ENCODE measurements around the gene MANSC4.
"Not testable (repeated sequence)": the region's sequence is repeated elsewhere in the genome, so short reads cannot be mapped to it uniquely, and the experiment has no call there.

The MANSC4 gene

GRCh38 chr12:27762757-27763156 lies 17.3 kb downstream of the MANSC4 start:
- Histone ChIP-seq H3K27me3 (ENCODE audit: control insufficient read depth in 1 of 2, insufficient read depth in 2 of 2, low read length in 2 of 2) (no peaks in the 10 kb centered on the region), H3K9me3 (ENCODE audit: control insufficient read depth in 1 of 2, low read length in 2 of 2) (no peaks in the 10 kb centered on the region), H3K9ac (ENCODE audit: low read depth in 1 of 2, low read length in 2 of 2) (no peak overlapping the region), H3K27ac (ENCODE audit: low read depth, low read length) (no peak overlapping the region), H3K36me3 (ENCODE audit: control insufficient read depth in 1 of 2, insufficient read depth in 2 of 2, low read length in 2 of 2) (no peaks in the 10 kb centered on the region), H3K4me1 (ENCODE audit: control insufficient read depth in 1 of 2, insufficient read depth in 2 of 2, low read length in 2 of 2) (no peaks in the 10 kb centered on the region), H3K4me3 (ENCODE audit: low read depth in 1 of 2, low read length in 2 of 2) (no peak overlapping the region)

GRCh38 chr12:27756670-27757195 lies 23.3 kb downstream of the MANSC4 start:
- no peaks in the 10 kb centered on the region for H3K27me3 ChIP-seq (ENCODE audit: control insufficient read depth in 1 of 2, insufficient read depth in 2 of 2, low read length in 2 of 2)
- no peak overlapping the region for H3K27ac ChIP-seq (ENCODE audit: low read depth, low read length)
- H3K4me1 ChIP-seq (ENCODE audit: control insufficient read depth in 1 of 2, insufficient read depth in 2 of 2, low read length in 2 of 2) = peaks cover 0 to 11% of the 10 kb centered on the region in 2 donors
- no peak overlapping the region for H3K4me3 ChIP-seq (ENCODE audit: low read depth in 1 of 2, low read length in 2 of 2)
- no peaks in the 10 kb centered on the region for H3K9me3 ChIP-seq (ENCODE audit: control insufficient read depth in 1 of 2, low read length in 2 of 2)
- H3K9ac ChIP-seq (ENCODE audit: low read depth in 1 of 2, low read length in 2 of 2) = no peak overlapping the region
- peaks cover 5 to 14% of the 10 kb centered on the region in 2 donors for H3K36me3 ChIP-seq (ENCODE audit: control insufficient read depth in 1 of 2, insufficient read depth in 2 of 2, low read length in 2 of 2)

DNA sequence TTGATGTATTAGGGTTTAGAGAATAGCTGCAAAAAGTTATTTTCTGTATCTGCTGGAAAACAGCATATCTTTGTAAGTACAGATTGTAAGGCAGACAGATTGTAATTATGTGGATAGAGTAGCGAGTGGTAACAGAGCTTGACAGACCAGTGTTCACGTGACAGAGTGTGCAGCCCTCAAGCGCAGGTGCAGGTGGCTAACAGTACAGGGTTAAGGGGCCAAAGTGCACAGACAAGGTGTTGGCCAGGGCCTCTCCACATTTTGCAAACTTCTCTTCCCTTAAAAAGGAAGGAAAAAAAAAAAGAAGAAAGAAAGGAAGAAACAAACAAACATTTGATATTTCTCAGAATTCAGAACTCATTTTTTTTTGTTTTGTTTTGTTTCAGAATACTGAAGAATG lies 25.2 kb downstream of the MANSC4 start:
- peaks cover 5 to 14% of the 10 kb centered on the region in 2 donors for H3K36me3 ChIP-seq (ENCODE audit: control insufficient read depth in 1 of 2, insufficient read depth in 2 of 2, low read length in 2 of 2)
- no peaks in the 10 kb centered on the region for H3K9me3 ChIP-seq (ENCODE audit: control insufficient read depth in 1 of 2, low read length in 2 of 2)
- H3K27me3 ChIP-seq (ENCODE audit: control insufficient read depth in 1 of 2, insufficient read depth in 2 of 2, low read length in 2 of 2) = no peaks in the 10 kb centered on the region
- peaks cover 2 to 11% of the 10 kb centered on the region in 2 donors for H3K4me1 ChIP-seq (ENCODE audit: control insufficient read depth in 1 of 2, insufficient read depth in 2 of 2, low read length in 2 of 2)
- no peak overlapping the region for H3K4me3 ChIP-seq (ENCODE audit: low read depth in 1 of 2, low read length in 2 of 2)
- no peak overlapping the region for H3K27ac ChIP-seq (ENCODE audit: low read depth, low read length)
- H3K9ac ChIP-seq (ENCODE audit: low read depth in 1 of 2, low read length in 2 of 2) = no peak overlapping the region

DNA sequence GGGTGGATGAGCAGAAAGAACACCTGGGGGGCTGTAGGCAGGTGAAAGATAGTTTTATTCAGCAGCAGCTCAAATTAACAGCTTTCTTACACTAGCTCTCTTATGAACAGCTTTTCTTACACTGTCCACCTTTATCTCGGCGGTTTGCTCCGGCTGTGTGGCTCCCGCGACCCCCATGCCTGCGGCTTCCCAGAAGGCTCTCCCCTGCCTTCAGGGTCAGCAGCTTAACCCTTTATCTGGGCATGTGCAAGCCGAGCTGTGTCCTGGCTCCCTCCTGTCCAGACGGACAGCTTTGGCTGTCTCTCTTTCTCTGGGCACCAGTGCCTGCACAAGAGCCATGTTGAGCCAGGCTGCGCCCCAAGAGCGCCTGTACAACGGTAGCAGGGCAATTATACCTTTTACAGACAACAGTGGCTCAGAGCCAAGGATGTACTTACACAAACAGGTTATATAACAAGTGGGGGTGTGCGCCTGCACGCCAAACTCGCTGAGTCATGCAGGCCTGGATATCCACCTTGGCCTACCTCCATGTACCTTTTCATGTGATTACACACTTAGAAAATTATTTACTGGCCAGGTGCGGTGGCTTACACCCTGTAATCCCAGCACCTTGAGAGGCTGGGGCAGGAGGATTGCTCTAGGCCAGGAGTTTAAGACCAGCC lies 28.5 kb downstream of the MANSC4 start:
- Histone ChIP-seq H3K27ac (ENCODE audit: low read depth, low read length) (no peak overlapping the region), H3K4me3 (ENCODE audit: low read depth in 1 of 2, low read length in 2 of 2) (no peak overlapping the region), H3K4me1 (ENCODE audit: control insufficient read depth in 1 of 2, insufficient read depth in 2 of 2, low read length in 2 of 2) (peaks cover 2 to 19% of the 10 kb centered on the region in 2 donors), H3K9me3 (ENCODE audit: control insufficient read depth in 1 of 2, low read length in 2 of 2) (no peaks in the 10 kb centered on the region), H3K36me3 (ENCODE audit: control insufficient read depth in 1 of 2, insufficient read depth in 2 of 2, low read length in 2 of 2) (peaks cover 5 to 10% of the 10 kb centered on the region in 2 donors), H3K27me3 (ENCODE audit: control insufficient read depth in 1 of 2, insufficient read depth in 2 of 2, low read length in 2 of 2) (no peaks in the 10 kb centered on the region), H3K9ac (ENCODE audit: low read depth in 1 of 2, low read length in 2 of 2) (no peak overlapping the region)

DNA sequence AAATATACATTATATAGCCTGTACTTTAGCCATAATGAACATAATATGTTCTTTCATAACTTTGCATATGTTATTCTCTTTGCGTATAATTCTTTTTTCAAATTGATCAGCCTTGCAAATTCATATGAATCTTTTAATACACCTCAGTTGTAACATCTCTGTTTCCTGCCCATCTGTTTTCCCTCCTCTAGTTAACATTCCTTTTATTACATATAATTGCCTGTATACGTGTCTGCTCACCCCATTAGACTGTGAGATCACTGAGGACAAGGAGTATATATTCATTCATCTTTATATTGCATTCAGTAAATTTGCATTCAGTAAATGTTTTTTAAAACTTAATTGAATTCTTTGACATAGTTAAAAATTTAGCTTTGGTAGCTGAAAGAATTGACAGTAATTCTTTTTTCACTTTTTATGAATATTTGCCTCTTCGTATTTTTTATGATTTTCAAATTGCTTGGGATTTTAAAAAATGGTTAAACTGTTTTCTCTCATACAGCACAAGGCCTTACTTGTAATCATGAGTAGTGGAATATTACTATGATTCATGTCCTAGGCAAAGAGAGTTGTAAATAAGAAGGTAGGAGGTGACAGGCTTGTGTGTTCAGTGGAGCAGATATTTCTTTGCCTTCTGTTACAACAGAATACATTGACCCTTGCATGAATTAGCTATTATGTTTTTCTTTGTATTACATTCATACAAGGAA lies 32.8 kb downstream of the MANSC4 start:
- Histone ChIP-seq H3K27ac (ENCODE audit: low read depth, low read length) (no peak overlapping the region), H3K9me3 (ENCODE audit: control insufficient read depth in 1 of 2, low read length in 2 of 2) (no peaks in the 10 kb centered on the region), H3K36me3 (ENCODE audit: control insufficient read depth in 1 of 2, insufficient read depth in 2 of 2, low read length in 2 of 2) (peaks cover 2 to 15% of the 10 kb centered on the region in 2 donors), H3K4me1 (ENCODE audit: control insufficient read depth in 1 of 2, insufficient read depth in 2 of 2, low read length in 2 of 2) (peaks cover 2 to 12% of the 10 kb centered on the region in 2 donors), H3K4me3 (ENCODE audit: low read depth in 1 of 2, low read length in 2 of 2) (no peak overlapping the region), H3K9ac (ENCODE audit: low read depth in 1 of 2, low read length in 2 of 2) (no peak overlapping the region), H3K27me3 (ENCODE audit: control insufficient read depth in 1 of 2, insufficient read depth in 2 of 2, low read length in 2 of 2) (no peaks in the 10 kb centered on the region)

DNA sequence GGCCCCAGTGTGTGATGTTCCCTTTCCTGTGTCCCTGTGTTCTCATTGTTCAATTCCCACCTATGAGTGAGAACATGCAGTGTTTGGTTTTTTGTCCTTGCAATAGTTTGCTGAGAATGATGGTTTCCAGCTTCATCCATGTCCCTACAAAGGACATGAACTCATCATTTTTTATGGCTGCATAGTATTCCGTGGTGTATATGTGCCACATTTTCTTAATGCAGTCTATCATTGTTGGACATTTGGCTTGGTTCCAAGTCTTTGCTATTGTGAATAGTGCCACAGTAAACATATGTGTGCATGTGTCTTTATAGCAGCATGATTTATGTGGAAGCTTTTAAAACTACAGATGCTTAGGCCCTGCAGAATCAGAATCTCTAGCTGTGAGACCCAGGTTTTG lies 34.3 kb downstream of the MANSC4 start:
- peaks cover 2 to 19% of the 10 kb centered on the region in 2 donors for H3K36me3 ChIP-seq (ENCODE audit: control insufficient read depth in 1 of 2, insufficient read depth in 2 of 2, low read length in 2 of 2)
- not testable (repeated sequence) for H3K9ac ChIP-seq (ENCODE audit: low read depth in 1 of 2, low read length in 2 of 2); H3K4me1 ChIP-seq (ENCODE audit: control insufficient read depth in 1 of 2, insufficient read depth in 2 of 2, low read length in 2 of 2); H3K27me3 ChIP-seq (ENCODE audit: control insufficient read depth in 1 of 2, insufficient read depth in 2 of 2, low read length in 2 of 2); H3K4me3 ChIP-seq (ENCODE audit: low read depth in 1 of 2, low read length in 2 of 2); H3K9me3 ChIP-seq (ENCODE audit: control insufficient read depth in 1 of 2, low read length in 2 of 2); H3K27ac ChIP-seq (ENCODE audit: low read depth, low read length)

GRCh38 chr12:27743601-27744000 lies 36.4 kb downstream of the MANSC4 start:
- no peak overlapping the region for H3K9ac ChIP-seq (ENCODE audit: low read depth in 1 of 2, low read length in 2 of 2)
- H3K4me1 ChIP-seq (ENCODE audit: control insufficient read depth in 1 of 2, insufficient read depth in 2 of 2, low read length in 2 of 2) = peaks cover 0 to 7% of the 10 kb centered on the region in 2 donors
- peaks cover 2 to 35% of the 10 kb centered on the region in 2 donors for H3K36me3 ChIP-seq (ENCODE audit: control insufficient read depth in 1 of 2, insufficient read depth in 2 of 2, low read length in 2 of 2)
- H3K9me3 ChIP-seq (ENCODE audit: control insufficient read depth in 1 of 2, low read length in 2 of 2) = no peaks in the 10 kb centered on the region
- H3K27me3 ChIP-seq (ENCODE audit: control insufficient read depth in 1 of 2, insufficient read depth in 2 of 2, low read length in 2 of 2) = no peaks in the 10 kb centered on the region
- no peak overlapping the region for H3K27ac ChIP-seq (ENCODE audit: low read depth, low read length)
- H3K4me3 ChIP-seq (ENCODE audit: low read depth in 1 of 2, low read length in 2 of 2) = no peak overlapping the region

DNA sequence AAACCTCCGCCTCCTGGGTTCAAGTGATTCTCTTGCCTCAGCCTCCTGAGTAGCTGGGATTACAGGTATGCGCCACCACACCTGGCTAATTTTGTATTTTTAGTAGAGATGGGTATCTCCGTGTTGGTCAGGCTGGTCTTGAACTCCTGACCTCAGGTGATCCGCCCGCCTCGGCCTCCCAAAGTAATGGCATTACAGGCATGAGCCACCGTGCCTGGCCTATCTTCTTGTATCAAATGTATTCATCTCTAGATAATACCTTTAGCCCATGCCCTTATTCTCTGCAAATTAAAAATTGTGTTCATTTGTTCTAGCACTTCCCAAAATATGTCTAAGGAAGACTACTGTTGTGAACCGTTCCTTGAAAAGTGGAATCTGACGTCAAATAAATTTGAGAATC lies 45.7 kb downstream of the MANSC4 start:
- H3K9ac ChIP-seq (ENCODE audit: low read depth in 1 of 2, low read length in 2 of 2); H3K9me3 ChIP-seq (ENCODE audit: control insufficient read depth in 1 of 2, low read length in 2 of 2); H3K4me1 ChIP-seq (ENCODE audit: control insufficient read depth in 1 of 2, insufficient read depth in 2 of 2, low read length in 2 of 2); H3K27me3 ChIP-seq (ENCODE audit: control insufficient read depth in 1 of 2, insufficient read depth in 2 of 2, low read length in 2 of 2); H3K27ac ChIP-seq (ENCODE audit: low read depth, low read length); H3K4me3 ChIP-seq (ENCODE audit: low read depth in 1 of 2, low read length in 2 of 2): not testable (repeated sequence)
- peaks cover 5 to 25% of the 10 kb centered on the region in 2 donors for H3K36me3 ChIP-seq (ENCODE audit: control insufficient read depth in 1 of 2, insufficient read depth in 2 of 2, low read length in 2 of 2)

DNA sequence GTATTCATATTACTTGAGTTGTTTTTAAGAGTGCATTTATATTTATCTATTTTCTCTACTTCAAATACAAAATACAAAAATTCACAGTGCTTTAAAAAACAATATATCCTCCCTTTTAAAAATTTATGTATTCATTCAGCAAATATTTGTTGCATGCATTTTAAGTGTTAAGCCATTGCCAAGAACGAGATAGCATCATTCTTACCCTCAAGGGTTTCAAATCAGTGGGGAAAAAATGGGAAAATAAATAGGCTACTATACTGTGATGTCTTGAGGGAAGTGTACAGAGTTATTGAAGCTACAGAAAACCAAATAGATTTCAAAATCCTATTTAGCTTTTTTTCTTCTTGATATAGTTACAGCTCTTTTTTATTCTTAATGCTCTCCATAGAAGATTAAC lies 46.2 kb downstream of the MANSC4 start:
- no peak overlapping the region for H3K4me3 ChIP-seq (ENCODE audit: low read depth in 1 of 2, low read length in 2 of 2)
- H3K9me3 ChIP-seq (ENCODE audit: control insufficient read depth in 1 of 2, low read length in 2 of 2) = no peaks in the 10 kb centered on the region
- H3K27me3 ChIP-seq (ENCODE audit: control insufficient read depth in 1 of 2, insufficient read depth in 2 of 2, low read length in 2 of 2) = no peaks in the 10 kb centered on the region
- peaks cover 5 to 23% of the 10 kb centered on the region in 2 donors for H3K36me3 ChIP-seq (ENCODE audit: control insufficient read depth in 1 of 2, insufficient read depth in 2 of 2, low read length in 2 of 2)
- no peak overlapping the region for H3K27ac ChIP-seq (ENCODE audit: low read depth, low read length)
- H3K9ac ChIP-seq (ENCODE audit: low read depth in 1 of 2, low read length in 2 of 2) = no peak overlapping the region
- H3K4me1 ChIP-seq (ENCODE audit: control insufficient read depth in 1 of 2, insufficient read depth in 2 of 2, low read length in 2 of 2) = no peaks in the 10 kb centered on the region

DNA sequence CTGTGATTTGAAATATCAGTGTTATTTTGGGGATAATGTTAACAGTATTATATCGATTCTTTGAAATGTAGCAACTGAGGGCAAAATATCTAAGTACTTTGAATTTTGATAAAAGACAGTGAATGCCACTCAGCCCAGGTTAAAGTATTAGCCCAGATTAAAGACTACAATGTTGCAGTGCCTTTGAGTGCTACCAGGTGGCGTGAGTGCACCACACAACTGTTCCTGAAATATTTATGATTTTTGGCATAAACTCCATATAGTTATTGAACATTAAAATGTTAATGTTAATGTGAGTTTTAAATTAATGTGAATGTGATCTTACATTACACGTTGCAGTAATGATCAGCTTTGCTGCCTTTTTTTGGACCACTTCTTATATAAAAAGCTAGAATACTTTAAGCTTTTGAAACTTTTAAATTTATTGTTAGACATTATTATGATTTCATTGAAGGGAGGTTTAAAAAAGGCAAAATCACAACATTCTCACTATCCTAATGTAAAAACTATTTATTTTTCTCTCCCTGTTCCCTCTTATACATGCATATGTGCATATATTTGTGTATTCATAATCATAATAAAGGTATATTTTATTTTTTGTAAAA lies 46.9 kb downstream of the MANSC4 start:
- Histone ChIP-seq H3K4me1 (ENCODE audit: control insufficient read depth in 1 of 2, insufficient read depth in 2 of 2, low read length in 2 of 2) (no peaks in the 10 kb centered on the region), H3K27ac (ENCODE audit: low read depth, low read length) (no peak overlapping the region), H3K9me3 (ENCODE audit: control insufficient read depth in 1 of 2, low read length in 2 of 2) (no peaks in the 10 kb centered on the region), H3K27me3 (ENCODE audit: control insufficient read depth in 1 of 2, insufficient read depth in 2 of 2, low read length in 2 of 2) (no peaks in the 10 kb centered on the region), H3K4me3 (ENCODE audit: low read depth in 1 of 2, low read length in 2 of 2) (no peak overlapping the region), H3K9ac (ENCODE audit: low read depth in 1 of 2, low read length in 2 of 2) (no peak overlapping the region), H3K36me3 (ENCODE audit: control insufficient read depth in 1 of 2, insufficient read depth in 2 of 2, low read length in 2 of 2) (peaks cover 5 to 23% of the 10 kb centered on the region in 2 donors)
